GM21825 (cell line): Measurements from ENCODE around the gene DKK1.

Experiments used
- ATAC-seq: cut with Tn5 transposase; IDR thresholded peaks from one replicate; pipeline ENCODE4 v1.9.1; 2021; ENCODE audit warnings: mild to moderate bottlenecking, moderate library complexity; ENCODE audit not compliant: unreplicated experiment

DKK1 gene, protein sequence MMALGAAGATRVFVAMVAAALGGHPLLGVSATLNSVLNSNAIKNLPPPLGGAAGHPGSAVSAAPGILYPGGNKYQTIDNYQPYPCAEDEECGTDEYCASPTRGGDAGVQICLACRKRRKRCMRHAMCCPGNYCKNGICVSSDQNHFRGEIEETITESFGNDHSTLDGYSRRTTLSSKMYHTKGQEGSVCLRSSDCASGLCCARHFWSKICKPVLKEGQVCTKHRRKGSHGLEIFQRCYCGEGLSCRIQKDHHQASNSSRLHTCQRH

DNA sequence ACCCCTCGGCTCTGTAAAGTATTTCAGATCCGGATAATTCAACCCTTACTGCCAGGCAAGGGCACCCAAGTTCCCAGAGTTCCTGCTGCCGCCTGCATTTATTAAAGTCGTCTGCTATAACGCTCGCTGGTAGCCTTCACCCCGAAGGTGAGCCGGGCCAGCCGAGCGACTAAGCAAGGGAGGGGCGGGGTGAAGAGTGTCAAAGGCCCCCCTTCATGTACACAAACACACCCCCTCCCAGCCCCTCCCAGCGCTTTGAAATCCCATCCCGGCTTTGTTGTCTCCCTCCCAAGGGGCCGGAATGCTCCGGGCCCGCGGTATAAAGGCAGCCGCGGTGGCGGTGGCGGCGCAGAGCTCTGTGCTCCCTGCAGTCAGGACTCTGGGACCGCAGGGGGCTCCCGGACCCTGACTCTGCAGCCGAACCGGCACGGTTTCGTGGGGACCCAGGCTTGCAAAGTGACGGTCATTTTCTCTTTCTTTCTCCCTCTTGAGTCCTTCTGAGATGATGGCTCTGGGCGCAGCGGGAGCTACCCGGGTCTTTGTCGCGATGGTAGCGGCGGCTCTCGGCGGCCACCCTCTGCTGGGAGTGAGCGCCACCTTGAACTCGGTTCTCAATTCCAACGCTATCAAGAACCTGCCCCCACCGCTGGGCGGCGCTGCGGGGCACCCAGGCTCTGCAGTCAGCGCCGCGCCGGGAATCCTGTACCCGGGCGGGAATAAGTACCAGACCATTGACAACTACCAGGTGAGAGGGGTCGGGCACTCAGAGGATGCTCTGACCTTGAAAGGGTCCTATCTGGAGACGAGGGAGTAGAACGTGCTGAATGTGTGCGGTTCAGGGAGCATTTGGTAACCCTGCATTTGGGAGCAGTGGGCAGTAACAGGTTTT, at the start of gene DKK1:
TSS of gene DKK1 (plus strand) at position 349 of the 889 bp plus-strand sequence. CDS start at position 503, 154 bp downstream.
- no peak for ATAC-seq

- no peak for ATAC-seq
Measured at GRCh38 chr10:52265131-52265926, 48.8 kb upstream of the DKK1 start.

DNA sequence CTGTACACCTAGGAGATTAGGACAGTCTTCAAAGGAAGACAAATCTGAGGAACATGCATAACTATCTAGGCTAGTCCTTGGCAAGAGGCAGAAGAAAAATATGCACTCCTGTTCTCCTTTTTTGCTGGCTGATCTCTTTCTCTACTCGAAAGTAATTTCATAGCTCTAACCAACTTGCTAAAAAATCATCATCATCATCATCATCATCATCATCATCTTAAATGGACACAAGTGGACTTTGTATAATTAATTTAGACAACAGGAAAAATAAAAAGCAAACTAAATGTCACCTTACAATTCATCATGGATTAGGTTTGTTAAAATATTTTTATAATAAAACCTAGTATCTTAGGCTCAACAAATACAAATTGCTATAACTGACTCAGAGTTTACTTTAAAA, 47.2 kb upstream of the DKK1 start:
- ATAC-seq, result no peak

- ATAC-seq, result no peak
Measured at GRCh38 chr10:52268790-52269189, 45.3 kb upstream of the DKK1 start.

GRCh38 chr10:52269233-52269632, 44.8 kb upstream of the DKK1 start:
- no peak for ATAC-seq

DNA sequence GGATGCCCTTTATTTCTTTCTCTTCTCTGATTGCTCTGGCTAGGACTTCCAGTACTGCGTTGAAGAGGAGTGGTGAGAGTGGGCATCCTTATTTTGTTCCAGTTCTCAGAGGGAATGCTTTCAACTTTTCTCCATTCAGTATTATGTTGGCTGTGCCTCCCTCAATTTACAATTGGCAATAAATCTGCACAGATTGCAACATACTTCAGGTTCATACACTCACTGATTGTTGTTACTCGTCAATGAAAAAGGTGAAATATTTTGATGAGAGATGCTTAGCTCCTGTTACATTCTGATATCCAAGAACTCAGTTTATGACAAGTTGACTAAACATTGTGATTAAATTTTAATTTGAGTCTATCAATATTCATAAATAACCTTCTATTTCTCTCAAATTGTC, 37.9 kb upstream of the DKK1 start:
- no peak for ATAC-seq

- no peak for ATAC-seq
Measured at GRCh38 chr10:52276986-52277385, 37.1 kb upstream of the DKK1 start.

DNA sequence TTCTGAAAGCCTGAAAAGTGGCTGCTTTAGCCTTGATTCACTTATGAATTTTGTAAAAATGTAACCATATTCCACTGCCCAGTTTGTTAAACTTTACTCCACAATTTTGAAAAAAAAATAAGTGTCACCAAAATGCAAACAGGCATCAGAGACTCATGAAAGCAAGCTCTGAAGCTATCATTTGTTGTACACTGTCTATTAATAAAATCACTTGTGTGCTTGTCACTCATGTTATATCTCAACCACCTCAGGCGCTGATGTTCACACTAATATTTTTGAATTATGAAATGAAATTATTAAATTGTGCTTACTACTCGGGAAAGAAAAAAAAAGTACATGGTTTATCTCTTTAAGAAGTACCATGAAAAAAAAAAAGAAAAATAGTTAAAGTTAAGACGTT, 34.5 kb upstream of the DKK1 start:
- no peak for ATAC-seq

- no peak for ATAC-seq
Measured at GRCh38 chr10:52280051-52280450, 34.0 kb upstream of the DKK1 start.

- no peak for ATAC-seq
Measured at GRCh38 chr10:52283174-52283573, 30.9 kb upstream of the DKK1 start.

- no peak for ATAC-seq
Measured at GRCh38 chr10:52284416-52285013, 29.6 kb upstream of the DKK1 start.

DNA sequence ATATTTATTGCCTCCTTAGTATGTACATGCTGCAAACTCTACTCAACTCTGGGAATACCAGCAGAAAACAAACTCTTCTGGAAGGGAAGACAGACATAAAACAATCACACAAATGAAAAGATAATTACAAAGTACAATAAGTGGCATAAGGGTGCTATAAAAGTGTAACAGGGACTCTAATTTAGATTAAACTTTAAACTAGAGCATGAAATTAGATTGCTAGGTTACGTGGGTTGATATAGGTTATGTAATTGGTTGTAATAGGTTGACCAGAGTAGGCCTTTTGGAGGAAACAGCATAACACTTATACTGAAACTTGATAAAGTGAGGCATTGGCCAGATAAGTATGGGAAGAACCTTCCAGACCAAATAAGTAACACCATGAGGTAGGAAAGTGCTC, 26.2 kb upstream of the DKK1 start:
- no peak for ATAC-seq

GRCh38 chr10:52297747-52298146, 16.3 kb upstream of the DKK1 start:
- ATAC-seq, result no peak

- ATAC-seq, result no peak
Measured at GRCh38 chr10:52300599-52301277, 13.3 kb upstream of the DKK1 start.

DNA sequence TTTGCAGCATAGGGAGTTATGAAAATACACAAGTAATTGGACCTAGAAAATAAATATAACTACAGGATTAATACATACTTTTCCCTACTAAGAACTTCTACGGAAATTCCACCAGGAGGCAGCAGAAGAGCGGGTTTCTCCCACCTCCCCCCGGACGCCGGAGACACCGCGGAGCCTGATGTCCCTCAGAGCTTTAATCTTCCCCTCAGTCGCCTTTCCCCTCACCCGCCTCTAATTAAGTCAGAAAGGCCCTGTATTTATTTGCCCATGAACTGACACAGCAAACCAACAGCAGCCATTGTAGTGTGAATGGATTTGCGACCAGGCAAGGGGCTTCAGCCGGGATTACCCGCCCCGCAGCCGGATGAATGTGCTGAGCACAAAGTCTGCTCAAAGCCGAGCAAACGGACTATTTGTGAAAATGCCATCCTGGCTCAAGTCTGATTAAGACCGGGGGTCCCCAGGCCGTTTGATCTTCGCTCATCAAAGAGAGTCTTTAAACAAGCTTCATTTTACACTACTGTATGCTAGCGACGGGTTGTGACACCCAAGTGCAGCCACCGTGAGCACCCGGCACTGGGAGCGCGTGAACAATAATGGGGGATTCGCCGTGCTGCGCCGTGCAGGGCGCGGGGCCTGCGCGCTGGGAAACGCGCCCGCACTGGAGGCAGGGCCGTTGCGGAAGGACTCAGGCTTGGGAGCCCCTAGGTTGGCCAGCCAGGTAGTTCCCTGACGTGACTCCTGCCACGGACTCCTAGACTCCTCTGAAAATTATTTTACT, 5.6 kb upstream of the DKK1 start:
- ATAC-seq, result peak; percentile 72

- no peak for ATAC-seq
Measured at GRCh38 chr10:52312942-52313255, 1.2 kb upstream of the DKK1 start.

GRCh38 chr10:52313256-52313932, 687 bp upstream of the DKK1 start:
- no peak for ATAC-seq

DNA sequence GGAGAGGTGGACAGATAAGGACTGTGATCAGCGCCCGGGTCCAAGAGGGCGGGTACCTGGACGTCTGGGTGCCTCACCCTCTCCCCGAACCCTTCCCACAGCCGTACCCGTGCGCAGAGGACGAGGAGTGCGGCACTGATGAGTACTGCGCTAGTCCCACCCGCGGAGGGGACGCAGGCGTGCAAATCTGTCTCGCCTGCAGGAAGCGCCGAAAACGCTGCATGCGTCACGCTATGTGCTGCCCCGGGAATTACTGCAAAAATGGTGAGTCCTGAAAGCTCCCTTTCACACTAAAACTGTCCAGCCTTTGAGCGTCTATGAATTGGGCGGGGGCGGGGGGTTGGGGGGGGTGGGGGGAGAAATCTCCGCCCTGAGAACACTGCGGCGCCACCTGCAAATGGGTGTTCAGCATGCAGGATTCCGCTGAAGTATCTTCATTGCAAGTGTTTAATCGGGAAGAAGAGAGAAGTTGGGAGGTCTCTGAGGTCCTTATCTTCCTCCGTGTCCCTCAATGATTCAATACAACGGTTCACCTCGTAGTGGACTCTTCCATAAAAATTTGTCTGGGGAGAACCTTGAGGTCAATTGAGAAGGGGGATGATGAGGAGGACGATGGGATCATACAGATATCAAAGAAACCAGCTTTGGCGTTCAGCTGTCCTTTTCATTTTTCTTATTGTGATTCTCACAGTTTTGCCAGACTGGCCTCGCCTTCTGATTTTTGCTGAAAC, 906 bp downstream of the DKK1 start:
- no peak for ATAC-seq

GRCh38 chr10:52316001-52316400, 1.9 kb downstream of the DKK1 start:
- ATAC-seq, result no peak
